NCI-H146 treated with DMSO at 0.1 percent for 48 hours (cell line): ENCODE measurements around the gene RALGAPB.
"Not testable (repeated sequence)": the region's sequence is repeated elsewhere in the genome, so short reads cannot be mapped to it uniquely, and the experiment has no call there.

Source experiments
- DNase-seq: peaks from one replicate; lab custom pipeline; 2025; ENCODE audit not compliant: unreplicated experiment; lab: John Stamatoyannopoulos, UW

Gene RALGAPB

GRCh38 chr20:38446441-38447209 lies 26.0 kb upstream of the RALGAPB start:
- peak; percentile 87 for DNase-seq

GRCh38 chr20:38447251-38447661 lies 25.4 kb upstream of the RALGAPB start:
- DNase-seq: no peak

GRCh38 chr20:38447931-38448675 lies 24.5 kb upstream of the RALGAPB start:
- no peak for DNase-seq

GRCh38 chr20:38449046-38449445 lies 23.6 kb upstream of the RALGAPB start:
- no peak for DNase-seq

- no peak for DNase-seq
Measured at GRCh38 chr20:38450412-38450975, 22.1 kb upstream of the RALGAPB start.

- no peak for DNase-seq
Measured at GRCh38 chr20:38452880-38453624, 19.6 kb upstream of the RALGAPB start.

GRCh38 chr20:38453941-38454340 lies 18.7 kb upstream of the RALGAPB start:
- no peak for DNase-seq

GRCh38 chr20:38454556-38455473 lies 17.8 kb upstream of the RALGAPB start:
- no peak for DNase-seq

GRCh38 chr20:38458314-38458713 lies 14.3 kb upstream of the RALGAPB start:
- DNase-seq: no peak

GRCh38 chr20:38460040-38460623 lies 12.5 kb upstream of the RALGAPB start:
- peak; percentile 20 for DNase-seq

- not testable (repeated sequence) for DNase-seq
Measured at GRCh38 chr20:38460631-38461030, 12.0 kb upstream of the RALGAPB start.

GRCh38 chr20:38461167-38461566 lies 11.5 kb upstream of the RALGAPB start:
- DNase-seq: not testable (repeated sequence)

GRCh38 chr20:38461569-38461968 lies 11.1 kb upstream of the RALGAPB start:
- not testable (repeated sequence) for DNase-seq

GRCh38 chr20:38466171-38466570 lies 6.5 kb upstream of the RALGAPB start:
- no peak for DNase-seq

- DNase-seq: no peak
Measured at GRCh38 chr20:38466983-38467382, 5.7 kb upstream of the RALGAPB start.

GRCh38 chr20:38471245-38471644 lies 1.4 kb upstream of the RALGAPB start:
- DNase-seq: no peak

- DNase-seq: no peak
Measured at GRCh38 chr20:38471987-38472512, 593 bp upstream of the RALGAPB start.

- DNase-seq: no peak
Measured at GRCh38 chr20:38473367-38473795, 738 bp downstream of the RALGAPB start.

GRCh38 chr20:38477747-38478146 lies 5.1 kb downstream of the RALGAPB start:
- DNase-seq: no peak

GRCh38 chr20:38479596-38479995 lies 7.0 kb downstream of the RALGAPB start:
- no peak for DNase-seq
